Inflammatory macrophage treated with lipopolysaccharide for 4 hours (primary cell): ENCODE measurements around the gene BSND.

Experiments
- DNase-seq: peaks from one replicate; pipeline ENCODE4 v3.0.0-alpha.2; 2020

Gene BSND

GRCh38 chr1:54976747-54977146 is 22.0 kb upstream of the BSND start:
- no peak for DNase-seq

- no peak for DNase-seq
Observed at GRCh38 chr1:54977533-54978297, 21.0 kb upstream of the BSND start.

- no peak for DNase-seq
Observed at GRCh38 chr1:54978528-54979326, 20.0 kb upstream of the BSND start.

- no peak for DNase-seq
Observed at GRCh38 chr1:54979327-54979891, 19.3 kb upstream of the BSND start.

GRCh38 chr1:54980046-54980527 is 18.6 kb upstream of the BSND start:
- DNase-seq, result no peak

- no peak for DNase-seq
Observed at GRCh38 chr1:54980528-54981241, 18.0 kb upstream of the BSND start, which contains the start of gene TMEM61. TSS of gene TMEM61 (plus strand) at chr1:54980628. CDS start at chr1:54981066, 438 bp downstream.

- no peak for DNase-seq
Observed at GRCh38 chr1:54981466-54981865, 17.3 kb upstream of the BSND start.

- no peak for DNase-seq
Observed at GRCh38 chr1:54982739-54983138, 16.0 kb upstream of the BSND start.

- no peak for DNase-seq
Observed at GRCh38 chr1:54984131-54984842, 14.4 kb upstream of the BSND start.

- no peak for DNase-seq
Observed at GRCh38 chr1:54985556-54985955, 13.2 kb upstream of the BSND start.

GRCh38 chr1:54986025-54986424 is 12.7 kb upstream of the BSND start:
- no peak for DNase-seq

GRCh38 chr1:54986533-54986932 is 12.2 kb upstream of the BSND start:
- no peak for DNase-seq

- no peak for DNase-seq
Observed at GRCh38 chr1:54987427-54987826, 11.3 kb upstream of the BSND start.

- DNase-seq, result no peak
Observed at GRCh38 chr1:54987919-54988705, 10.6 kb upstream of the BSND start.

GRCh38 chr1:54988975-54989374 is 9.8 kb upstream of the BSND start:
- DNase-seq, result no peak

GRCh38 chr1:54989473-54989872 is 9.3 kb upstream of the BSND start:
- DNase-seq, result no peak

GRCh38 chr1:54989968-54990810 is 8.5 kb upstream of the BSND start:
- DNase-seq, result no peak

GRCh38 chr1:54990916-54991315 is 7.8 kb upstream of the BSND start:
- DNase-seq, result no peak

GRCh38 chr1:54991939-54992338 is 6.8 kb upstream of the BSND start:
- DNase-seq, result no peak

GRCh38 chr1:54993140-54993539 is 5.6 kb upstream of the BSND start:
- no peak for DNase-seq
